HCT116 (cell line): ENCODE measurements around the gene FCHO1.

Experiments
- CTCF ChIP-seq, 3 experiments: fragments of 200-600 bp in 1 of 3; sonication (generic) in 1 of 3; IDR thresholded peaks in 2 of 3; conservative IDR thresholded peaks in 1 of 3; 2 replicates each; pipeline ENCODE4 v1.5.1; 2012 to 2017; ENCODE audit warnings: low read depth in 2 of 3, low read length in 2 of 3, antibody characterized with exemption in 1 of 3, borderline replicate concordance in 1 of 3, control low read depth in 1 of 3, mild to moderate bottlenecking in 1 of 3, mixed read lengths in 1 of 3, mixed run types in 1 of 3, moderate library complexity in 1 of 3; ENCODE audit not compliant: insufficient read depth in 1 of 3
- POLR2A ChIP-seq: IDR thresholded peaks from 2 replicates; pipeline ENCODE4 v1.7.0; 2011; ENCODE audit warnings: borderline replicate concordance; ENCODE audit not compliant: insufficient read depth, insufficient read length; ENCODE audit errors: extremely low read depth
- TCF7L2 ChIP-seq: IDR thresholded peaks from 2 replicates; pipeline ENCODE4 v1.7.0; 2011; ENCODE audit warnings: borderline replicate concordance, inconsistent platforms; ENCODE audit not compliant: insufficient read depth, insufficient read length; ENCODE audit errors: extremely low read depth

GRCh38 chr19:17775245-17775927 lies 24.1 kb downstream of the FCHO1 start:
- TF ChIP-seq CTCF (IDR thresholded peaks at IDR 0.05 in 2 of 3, conservative IDR thresholded peaks at IDR 0.05 in 1 of 3; ENCODE audit: borderline replicate concordance in 1 of 3, insufficient read depth in 1 of 3, low read depth in 2 of 3, low read length in 2 of 3) (peak; percentile 82 to 93 (median 84)), POLR2A (no peak), TCF7L2 (no peak)
